Prostate gland (tissue), 2 donors: ENCODE measurements around the gene LSM3. TPM values are rescaled to one million over a fixed set of nuclear protein-coding genes. Genes with fewer than 3 reads are reported as not detected.

Experiments
- DNase-seq: peaks from one replicate; pipeline ENCODE4 v3.0.0-alpha.2; 2019; ENCODE audit warnings: low spot score
- H3K27ac ChIP-seq, 2 donors: fragments of 200-600 bp; sonication (generic); 2 replicates each; pipeline ENCODE4 v1.5.1; 2017 to 2019
- H3K27me3 ChIP-seq: fragments of 200-600 bp; sonication (generic); replicated peaks from 2 replicates; pipeline ENCODE4 v1.5.1; 2019; ENCODE audit not compliant: insufficient read depth
- H3K36me3 ChIP-seq, 2 donors: fragments of 200-600 bp; sonication (generic); 1 replicate in 1 of 2; 2 replicates in 1 of 2; pipeline versions ENCODE4 v1.5.1 to v1.8.1; 2017 to 2019
- H3K4me1 ChIP-seq: fragments of 200-600 bp; sonication (generic); replicated peaks from 2 replicates; pipeline ENCODE4 v1.5.1; 2019
- H3K4me3 ChIP-seq, 2 donors: fragments of 200-600 bp; sonication (generic); 2 replicates each; pipeline ENCODE4 v1.5.1; 2017 to 2019
- H3K9me3 ChIP-seq: fragments of 200-600 bp; sonication (generic); 2 replicates; pipeline ENCODE4 v1.5.1; 2017
- CTCF ChIP-seq, 4 experiments: fragments of 200-600 bp in 2 of 4; fragments of 450-650 bp in 2 of 4; sonication (generic) in 2 of 4; IDR thresholded peaks; 1 replicate in 3 of 4; 2 replicates in 1 of 4; pipeline ENCODE4 v1.5.1; 2016 to 2019; ENCODE audit warnings: antibody characterized with exemption in 4 of 4, mild to moderate bottlenecking in 2 of 4, moderate library complexity in 2 of 4
- POLR2A ChIP-seq: fragments of 450-650 bp; IDR thresholded peaks from one replicate; pipeline ENCODE4 v1.6.1; 2016; ENCODE audit warnings: antibody characterized with exemption, mild to moderate bottlenecking
- POLR2AphosphoS5 ChIP-seq: sonication (generic); formaldehyde crosslinking; IDR thresholded peaks from one replicate; pipeline ENCODE4 v1.6.1; 2017; ENCODE audit warnings: antibody characterized with exemption
- WGBS: methylation state at CpG from one replicate; pipeline ENCODE4 v1.1.5; 2018; 5-methylcytosine and 5-hydroxymethylcytosine counted together
- intact Hi-C: fragments of 100-400 bp; cut with DNase I; formaldehyde crosslinking; loops from one replicate; pipeline ENCODE4 v1.14.2; 2022
- total RNA-seq, 2 donors: library from RNA; depleted of rRNA; stranded (reverse); fragments of >200 nt; gene quantifications; one replicate each; pipeline ENCODE4 v1.1.0, GENCODE V29; 2016

Gene LSM3
- total RNA-seq, 2 donors from 2014 or later, result 15.0 to 15.1 TPM

GRCh38 chr3:14231998-14232501, 53.4 kb downstream of the LSM3 start:
- no peaks in the 10 kb centered on the region for H3K9me3 ChIP-seq
- TF ChIP-seq CTCF (IDR thresholded peaks at IDR 0.05) (no peak), POLR2AphosphoS5 (no peak), POLR2A (no peak)
- 72% methylated on average over 4 of the region's 4 CpGs for WGBS
- H3K4me3 ChIP-seq, result no peak overlapping the region
- H3K27ac ChIP-seq, result no peak overlapping the region
- no peak for DNase-seq
- intact Hi-C loops, result no loop called here
- H3K4me1 ChIP-seq, result no peaks in the 10 kb centered on the region
- H3K36me3 ChIP-seq, result no peaks in the 10 kb centered on the region
- no peaks in the 10 kb centered on the region for H3K27me3 ChIP-seq

DNA sequence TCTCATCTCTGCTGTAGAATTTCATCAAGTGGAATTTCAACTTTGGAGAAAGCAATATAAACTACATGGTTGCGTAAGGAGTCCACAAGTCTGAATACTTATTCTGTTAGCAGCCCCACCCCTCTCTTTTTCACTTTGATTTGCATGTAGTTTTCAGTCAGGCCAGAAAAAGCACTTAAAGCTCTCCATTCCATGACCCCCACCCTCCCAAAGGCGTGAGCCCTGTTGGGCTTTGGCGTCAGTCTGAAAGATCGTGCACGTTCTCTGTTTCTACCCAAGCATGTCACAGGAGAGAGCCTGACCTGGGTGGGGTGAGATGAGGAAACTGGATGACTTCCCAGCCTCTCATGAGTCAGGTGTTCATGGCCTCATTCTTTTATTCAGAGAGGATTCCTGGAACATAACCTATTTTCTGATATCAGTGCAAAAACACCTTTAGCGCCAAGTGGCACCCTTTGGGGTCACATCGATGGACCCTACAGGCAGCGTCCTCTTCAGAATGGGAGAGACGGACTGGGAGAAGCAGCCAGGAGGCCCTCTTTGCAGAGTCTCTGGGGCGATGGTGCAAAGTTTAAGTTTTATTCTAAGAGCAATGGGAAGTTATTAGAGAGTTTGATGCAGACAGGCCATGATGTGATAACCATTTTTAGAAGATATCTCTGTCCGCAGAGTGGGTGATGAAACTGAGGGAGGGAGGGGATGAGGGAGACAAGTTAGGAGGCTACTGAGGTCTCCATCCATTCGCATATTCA, 55.8 kb downstream of the LSM3 start:
- no peaks in the 10 kb centered on the region for H3K4me1 ChIP-seq
- H3K4me3 ChIP-seq, result no peak overlapping the region
- no peak for TF ChIP-seq POLR2AphosphoS5
- TF ChIP-seq CTCF (IDR thresholded peaks at IDR 0.05), result no peak
- H3K9me3 ChIP-seq, result no peaks in the 10 kb centered on the region
- 90% methylated on average over 12 of the region's 12 CpGs for WGBS
- no peaks in the 10 kb centered on the region for H3K36me3 ChIP-seq
- H3K27me3 ChIP-seq, result no peaks in the 10 kb centered on the region
- intact Hi-C loops, result no loop called here
- no peak overlapping the region for H3K27ac ChIP-seq
- DNase-seq, result no peak

GRCh38 chr3:14235003-14235911, 56.6 kb downstream of the LSM3 start:
- Histone ChIP-seq H3K27ac (no peak overlapping the region), H3K27me3 (no peaks in the 10 kb centered on the region), H3K36me3 (no peaks in the 10 kb centered on the region), H3K4me3 (no peak overlapping the region), H3K9me3 (no peaks in the 10 kb centered on the region), H3K4me1 (no peaks in the 10 kb centered on the region)
- no peak for TF ChIP-seq POLR2AphosphoS5
- TF ChIP-seq CTCF (IDR thresholded peaks at IDR 0.05), result no peak
- TF ChIP-seq POLR2A, result no peak
- no peak for DNase-seq
- intact Hi-C loops, result no loop called here
- 71% methylated on average over 4 of the region's 4 CpGs for WGBS

GRCh38 chr3:14235912-14236295, 57.3 kb downstream of the LSM3 start:
- WGBS, result 77% methylated on average over 8 of the region's 8 CpGs
- no peaks in the 10 kb centered on the region for H3K4me1 ChIP-seq

More at GRCh38 chr3:14235912-14236295, 57.3 kb downstream of the LSM3 start:
- H3K4me3 ChIP-seq, result no peak overlapping the region
- H3K27ac ChIP-seq, result no peak overlapping the region
- H3K27me3 ChIP-seq, result no peaks in the 10 kb centered on the region
- no peaks in the 10 kb centered on the region for H3K9me3 ChIP-seq
- no peak for DNase-seq
- TF ChIP-seq CTCF (IDR thresholded peaks at IDR 0.05) (no peak), POLR2A (no peak), POLR2AphosphoS5 (no peak)
- no peaks in the 10 kb centered on the region for H3K36me3 ChIP-seq
- intact Hi-C loops, result no loop called here
